HL-60/S4 treated with retinoic acid at 250 ng/mL for 4 days and 3 days (cell line): ENCODE measurements around the gene GLB1L.

Experiments used
- in situ Hi-C: fragments of 300-500 bp; cut with MboI; formaldehyde crosslinking; loops from 2 replicates; pipeline ENCODE4 v1.7.0; 2022; ENCODE audit warnings: low sequenced_read_pairs

The GLB1L gene

GRCh38 chr2:219253753-219254589 lies 8.7 kb upstream of the GLB1L start, which contains the start of gene TUBA4A:
Gene TUBA4A, minus strand, starts transcription at chr2:219253918. Its CDS starts 60 bp downstream, at chr2:219253858.
- in situ Hi-C loops: no loop called here

- in situ Hi-C loops: no loop called here
Observed at GRCh38 chr2:219252900-219253752, 7.9 kb upstream of the GLB1L start, which contains the start of gene TUBA4B. Gene TUBA4B, plus strand, starts transcription at chr2:219253243. Its CDS starts 165 bp downstream, at chr2:219253408.

- in situ Hi-C loops: no loop called here
Observed at GRCh38 chr2:219252570-219252899, 7.3 kb upstream of the GLB1L start.

GRCh38 chr2:219252084-219252483 lies 6.8 kb upstream of the GLB1L start:
- in situ Hi-C loops: no loop called here

- in situ Hi-C loops: no loop called here
Observed at GRCh38 chr2:219251656-219252055, 6.4 kb upstream of the GLB1L start.

- in situ Hi-C loops: no loop called here
Observed at GRCh38 chr2:219250049-219250781, 5.0 kb upstream of the GLB1L start.

- in situ Hi-C loops: no loop called here
Observed at GRCh38 chr2:219249203-219249980, 4.1 kb upstream of the GLB1L start.

GRCh38 chr2:219248845-219249202 lies 3.6 kb upstream of the GLB1L start:
- in situ Hi-C loops: no loop called here

- in situ Hi-C loops: no loop called here
Observed at GRCh38 chr2:219247678-219248642, 2.7 kb upstream of the GLB1L start.

- in situ Hi-C loops: no loop called here
Observed at GRCh38 chr2:219246559-219246958, 1.3 kb upstream of the GLB1L start.

- in situ Hi-C loops: no loop called here
Observed at GRCh38 chr2:219245899-219246230, 621 bp upstream of the GLB1L start.

GRCh38 chr2:219244789-219245147 lies 476 bp downstream of the GLB1L start:
- in situ Hi-C loops: no loop called here

- in situ Hi-C loops: no loop called here
Observed at GRCh38 chr2:219243291-219243761, 1.9 kb downstream of the GLB1L start.

- in situ Hi-C loops: no loop called here
Observed at GRCh38 chr2:219234331-219234730, 10.9 kb downstream of the GLB1L start.

GRCh38 chr2:219230059-219230540 lies 15.1 kb downstream of the GLB1L start:
- in situ Hi-C loops: no loop called here

GRCh38 chr2:219229305-219230058 lies 15.8 kb downstream of the GLB1L start, which contains the start of the genes ANKZF1 and ATG9A:
Gene ANKZF1, plus strand, starts transcription at chr2:219229806. Its CDS starts 452 bp downstream, at chr2:219230258.
Gene ATG9A, minus strand, starts transcription at chr2:219229636. Its CDS starts 1,612 bp downstream, at chr2:219228024.
- in situ Hi-C loops: no loop called here

- in situ Hi-C loops: no loop called here
Observed at GRCh38 chr2:219228911-219229304, 16.3 kb downstream of the GLB1L start.
